IMR-90 (cell line): ENCODE measurements around the gene ATP11B. TPM values are rescaled to one million over a fixed set of nuclear protein-coding genes. Genes with fewer than 3 reads are reported as not detected.
A peak's percentile ranks its signal among the peaks of the same experiment; 100 is the strongest.

Experiments used
- ATAC-seq: fragments of 200-7000 bp; cut with Tn5 transposase; 2 replicates; pipeline ENCODE4 v1.9.1; 2020; ENCODE audit warnings: low read depth, mild to moderate bottlenecking, moderate library complexity
- BruUV-seq: library from RNA; stranded (reverse); fragments of 400-500 nt; replicated peaks from 2 replicates; lab custom pipeline; 2021; lab: Mats Ljungman, UMichigan
- CTCF ChIA-PET: fragments of 300-600 bp; formaldehyde crosslinking; extraction: SDS; loops from one replicate; lab custom pipeline; 2021; ENCODE audit warnings: antibody characterized with exemption; lab: Yijun Ruan, JAX
- POLR2A ChIA-PET: fragments of 300-600 bp; sonication (Branson Sonifier 250); formaldehyde crosslinking; loops from one replicate; lab custom pipeline; 2022; ENCODE audit warnings: antibody characterized with exemption; ENCODE audit not compliant: unreplicated experiment; lab: Charles Lee
- DNase-seq: peaks from one replicate; pipeline ENCODE4 v3.0.0; 2013
- H2AFZ ChIP-seq: replicated peaks from 2 replicates; pipeline ENCODE3; 2013; ENCODE audit warnings: low read length, mild to moderate bottlenecking; ENCODE audit not compliant: poor library complexity
- H2AK5ac ChIP-seq: 2 replicates; pipeline ENCODE4 v1.6.1; 2013; ENCODE audit warnings: low read depth, low read length, inconsistent platforms
- H2AK9ac ChIP-seq: replicated peaks from 2 replicates; pipeline ENCODE3; 2013; ENCODE audit warnings: mild to moderate bottlenecking, low read depth, low read length, moderate library complexity; ENCODE audit not compliant: poor library complexity
- H2BK120ac ChIP-seq: 2 replicates; pipeline ENCODE4 v1.6.1; 2013; ENCODE audit warnings: low read depth, low read length, inconsistent platforms
- H2BK15ac ChIP-seq: 3 replicates; pipeline ENCODE4 v1.6.1; 2013; ENCODE audit warnings: low read depth, low read length, inconsistent platforms
- H2BK20ac ChIP-seq: 2 replicates; pipeline ENCODE4 v1.6.1; 2013; ENCODE audit warnings: low read depth, mild to moderate bottlenecking, inconsistent platforms, low read length, moderate library complexity
- H2BK5ac ChIP-seq: 2 replicates; pipeline ENCODE4 v1.6.1; 2013; ENCODE audit warnings: mild to moderate bottlenecking, low read depth, low read length, inconsistent platforms; ENCODE audit not compliant: poor library complexity, severe bottlenecking
- H3K14ac ChIP-seq: replicated peaks from 2 replicates; pipeline ENCODE4 v1.6.1; 2013; ENCODE audit warnings: low read depth, low read length, inconsistent platforms
- H3K18ac ChIP-seq: 2 replicates; pipeline ENCODE4 v1.6.1; 2013; ENCODE audit warnings: low read depth, low read length, control low read depth
- H3K23ac ChIP-seq: 2 replicates; pipeline ENCODE4 v1.6.1; 2013; ENCODE audit warnings: low read depth, low read length, inconsistent platforms
- H3K27ac ChIP-seq: 2 replicates; pipeline ENCODE4 v1.5.1; 2013; ENCODE audit warnings: mild to moderate bottlenecking, control low read depth, low read length; ENCODE audit not compliant: insufficient read depth
- H3K27me3 ChIP-seq: 2 replicates; pipeline ENCODE4 v1.6.1; 2013; ENCODE audit warnings: low read length; ENCODE audit not compliant: control insufficient read depth, insufficient read depth
- H3K36me3 ChIP-seq: 2 replicates; pipeline ENCODE4 v1.6.1; 2013; ENCODE audit warnings: low read length, mixed read lengths; ENCODE audit not compliant: control insufficient read depth, insufficient read depth
- H3K4ac ChIP-seq: 2 replicates; pipeline ENCODE4 v1.6.1; 2013; ENCODE audit warnings: low read depth, low read length, inconsistent platforms
- H3K4me1 ChIP-seq: 2 replicates; pipeline ENCODE4 v1.6.1; 2013; ENCODE audit warnings: low read length, mixed read lengths; ENCODE audit not compliant: control insufficient read depth, insufficient read depth
- H3K4me2 ChIP-seq: 2 replicates; pipeline ENCODE4 v1.6.1; 2013; ENCODE audit warnings: low read depth, mild to moderate bottlenecking, control low read depth, low read length, moderate library complexity
- H3K4me3 ChIP-seq: 2 replicates; pipeline ENCODE4 v1.5.1; 2013; ENCODE audit warnings: low read depth, mild to moderate bottlenecking, control low read depth, low read length, moderate library complexity; ENCODE audit not compliant: insufficient read depth
- H3K56ac ChIP-seq: 2 replicates; pipeline ENCODE4 v1.6.1; 2013; ENCODE audit warnings: low read length, inconsistent platforms; ENCODE audit not compliant: insufficient read depth; ENCODE audit errors: extremely low read depth
- H3K79me1 ChIP-seq, 2 experiments: 2 replicates each; pipeline ENCODE4 v1.6.1; 2013; ENCODE audit warnings: low read length in 2 of 2, inconsistent platforms in 1 of 2, low read depth in 1 of 2
- H3K9ac ChIP-seq: 2 replicates; pipeline ENCODE4 v1.6.1; 2013; ENCODE audit warnings: low read depth, low read length, control low read depth
- H3K9me1 ChIP-seq: 2 replicates; pipeline ENCODE4 v1.6.1; 2013; ENCODE audit warnings: low read length, inconsistent platforms; ENCODE audit not compliant: insufficient read depth
- H3K9me3 ChIP-seq: 2 replicates; pipeline ENCODE4 v1.6.1; 2013; ENCODE audit warnings: low read length; ENCODE audit not compliant: control insufficient read depth, insufficient read depth
- H4K20me1 ChIP-seq: 2 replicates; pipeline ENCODE4 v1.6.1; 2013; ENCODE audit warnings: low read length, inconsistent platforms; ENCODE audit not compliant: insufficient read depth
- H4K5ac ChIP-seq: 2 replicates; pipeline ENCODE4 v1.6.1; 2013; ENCODE audit warnings: mild to moderate bottlenecking, low read depth, low read length, control low read depth
- H4K8ac ChIP-seq, 2 experiments: 2 replicates each; pipeline ENCODE4 v1.6.1; 2013; ENCODE audit warnings: low read depth in 2 of 2, low read length in 2 of 2, control low read depth in 1 of 2, inconsistent platforms in 1 of 2
- H4K91ac ChIP-seq: 2 replicates; pipeline ENCODE4 v1.6.1; 2013; ENCODE audit warnings: low read depth, low read length, inconsistent platforms; ENCODE audit not compliant: insufficient read depth
- WGBS, 2 experiments: methylation state at CpG; one replicate each; pipeline versions ENCODE4 v1.1.5 to v1.1.7; 2013; ENCODE audit warnings: missing lambda C conversion rate in 2 of 2; ENCODE audit not compliant: insufficient read length in 1 of 2; ENCODE audit errors: extremely low coverage in 2 of 2; 5-methylcytosine and 5-hydroxymethylcytosine counted together
- dilution Hi-C: fragments of 300-500 bp; cut with HindIII; formaldehyde crosslinking; loops from one replicate; pipeline ENCODE4 v1.14.3; 2018; ENCODE audit warnings: low sequenced_read_pairs; ENCODE audit not compliant: unreplicated experiment
- in situ Hi-C: fragments of 300-500 bp; cut with MboI; formaldehyde crosslinking; loops from 3 replicates; pipeline ENCODE4 v1.14.3; 2019; ENCODE audit warnings: low sequenced_read_pairs, inconsistent platforms, mixed read lengths
- intact Hi-C: fragments of 100-400 bp; cut with micrococcal nuclease; formaldehyde crosslinking; loops from 2 replicates; pipeline ENCODE4 v1.10.0; 2022
- polyA plus RNA-seq, 3 experiments: library from polyadenylated mRNA; depleted of rRNA; stranded (reverse); fragments of >200 nt; gene quantifications; 2 replicates each; pipeline ENCODE4 v1.2.3, GENCODE V29; 2012; ENCODE audit warnings: low replicate concordance in 1 of 3
- total RNA-seq: library from RNA; depleted of rRNA; stranded (reverse); fragments of >200 nt; gene quantifications from 2 replicates; pipeline ENCODE4 v1.2.3, GENCODE V29; 2012
- TF ChIP-seq, protein P1 (sequence below): fragments of 150-350 bp; IDR thresholded peaks from 2 replicates; pipeline ENCODE4 v1.6.1; 2017; ENCODE audit warnings: mild to moderate bottlenecking, antibody characterized with exemption, low read length, low read depth

Gene ATP11B
- total and polyA plus RNA-seq, 2 of the 4 experiments (the other 2 are of a cell fraction) = 10.0 to 39.6 TPM

DNA sequence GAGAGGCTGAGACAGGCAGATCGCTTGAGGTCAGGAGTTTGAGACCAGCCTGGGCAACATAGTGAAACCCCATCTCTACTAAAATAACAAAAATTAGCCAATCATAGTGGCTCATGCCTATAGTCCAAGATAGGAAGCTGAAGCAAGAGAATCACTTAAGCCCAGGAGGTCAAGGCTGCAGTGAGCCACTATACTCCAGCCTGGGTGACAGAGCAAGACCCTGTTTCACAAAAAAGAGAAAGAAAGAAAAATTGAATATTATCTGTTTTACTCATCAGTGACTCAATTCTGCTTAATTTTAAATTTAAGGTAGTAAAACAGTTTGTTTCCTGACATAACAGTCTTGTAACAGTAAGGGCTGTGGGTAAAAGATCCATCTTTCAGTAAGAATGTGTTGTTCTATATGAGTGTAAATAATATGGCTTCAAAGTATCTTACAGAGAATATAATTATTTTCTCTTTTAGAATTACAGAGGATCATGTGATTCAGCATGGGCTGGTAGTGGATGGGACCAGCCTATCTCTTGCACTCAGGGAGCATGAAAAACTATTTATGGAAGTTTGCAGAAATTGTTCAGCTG is 85.8 kb downstream of the ATP11B start:
- no peak overlapping the region for H2BK120ac ChIP-seq
- H3K27ac ChIP-seq = no peak overlapping the region
- no peak overlapping the region for H3K4ac ChIP-seq
- no peaks in the 10 kb centered on the region for H4K20me1 ChIP-seq
- no peak overlapping the region for H2BK5ac ChIP-seq
- no peak overlapping the region for H3K18ac ChIP-seq
- dilution Hi-C loops = no loop called here
- H2AFZ ChIP-seq = no peak overlapping the region
- H3K23ac ChIP-seq = no peak overlapping the region
- no TSS peak for BruUV-seq
- no peak overlapping the region for H3K4me3 ChIP-seq
- no peak overlapping the region for H4K8ac ChIP-seq
- H3K56ac ChIP-seq = no peak overlapping the region
- no peaks in the 10 kb centered on the region for H3K27me3 ChIP-seq
- H3K4me1 ChIP-seq = no peaks in the 10 kb centered on the region
- H2BK15ac ChIP-seq = no peak overlapping the region
- H3K14ac ChIP-seq = no peak overlapping the region
- no CpG with 5 or more reads among the region's 1 CpG for WGBS, 2 experiments
- no peak overlapping the region for H4K91ac ChIP-seq
- H3K4me2 ChIP-seq = no peak overlapping the region
- H4K5ac ChIP-seq = no peak overlapping the region
- no peak overlapping the region for H2BK20ac ChIP-seq
- in situ Hi-C loops = no loop called here
- intact Hi-C loops = no loop called here
- no peaks in the 10 kb centered on the region; a peak in 1 of 4 replicates for H3K79me1 ChIP-seq
- H2AK5ac ChIP-seq = no peak overlapping the region
- TF ChIP-seq, protein P1, sequence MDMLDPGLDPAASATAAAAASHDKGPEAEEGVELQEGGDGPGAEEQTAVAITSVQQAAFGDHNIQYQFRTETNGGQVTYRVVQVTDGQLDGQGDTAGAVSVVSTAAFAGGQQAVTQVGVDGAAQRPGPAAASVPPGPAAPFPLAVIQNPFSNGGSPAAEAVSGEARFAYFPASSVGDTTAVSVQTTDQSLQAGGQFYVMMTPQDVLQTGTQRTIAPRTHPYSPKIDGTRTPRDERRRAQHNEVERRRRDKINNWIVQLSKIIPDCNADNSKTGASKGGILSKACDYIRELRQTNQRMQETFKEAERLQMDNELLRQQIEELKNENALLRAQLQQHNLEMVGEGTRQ = no peak
- H3K36me3 ChIP-seq = peaks cover 18% of the 10 kb centered on the region
- no peaks in the 10 kb centered on the region for H3K9me3 ChIP-seq
- H3K9me1 ChIP-seq = peaks cover 6% of the 10 kb centered on the region; the same call in 1 of the 2 replicates
- ChIA-PET CTCF (no interaction called here), POLR2A (no interaction called here)
- ATAC-seq (peak; percentile 21; the same call in 1 of the 2 replicates), DNase-seq (no peak)
- no peak overlapping the region for H3K9ac ChIP-seq
- H2AK9ac ChIP-seq = no peak overlapping the region
